ENCODE results near the gene SPSB4.

Gene SPSB4

GRCh38 chr3:141167681-141168080 is 116.5 kb downstream of the SPSB4 start:
- no peak for DNase-seq

GRCh38 chr3:141170678-141171295 is 119.6 kb downstream of the SPSB4 start:
- no peak for DNase-seq

- DNase-seq, result no peak
Observed at GRCh38 chr3:141174674-141175073, 123.5 kb downstream of the SPSB4 start.

- DNase-seq, result no peak
Observed at GRCh38 chr3:141176775-141177174, 125.6 kb downstream of the SPSB4 start.

- no peak for DNase-seq
Observed at GRCh38 chr3:141178026-141178425, 126.9 kb downstream of the SPSB4 start.

- DNase-seq, result no peak
Observed at GRCh38 chr3:141178551-141178950, 127.4 kb downstream of the SPSB4 start.

- no peak for DNase-seq
Observed at GRCh38 chr3:141179983-141180382, 128.8 kb downstream of the SPSB4 start.

GRCh38 chr3:141181196-141181595 is 130.0 kb downstream of the SPSB4 start:
- no peak for DNase-seq

- DNase-seq, result no peak
Observed at GRCh38 chr3:141181819-141182218, 130.7 kb downstream of the SPSB4 start.

GRCh38 chr3:141183606-141184005 is 132.5 kb downstream of the SPSB4 start:
- DNase-seq, result no peak

GRCh38 chr3:141184430-141184829 is 133.3 kb downstream of the SPSB4 start:
- no peak for DNase-seq

- no peak for DNase-seq
Observed at GRCh38 chr3:141191097-141191749, 140.1 kb downstream of the SPSB4 start.

GRCh38 chr3:141192345-141192744 is 141.2 kb downstream of the SPSB4 start:
- peak; percentile 91 for DNase-seq

GRCh38 chr3:141193066-141193830 is 142.1 kb downstream of the SPSB4 start:
- no peak for DNase-seq
